Nephron progenitor cell (in vitro differentiated cells): Measurements from ENCODE around the gene CLUH.

Source experiments
- DNase-seq: peaks from one replicate; pipeline ENCODE4 v3.0.0; 2021
- H3K27ac Mint-ChIP-seq: 2 replicates; pipeline ENCODE4 v1.8.0; 2021; ENCODE audit warnings: mild to moderate bottlenecking, moderate library complexity, mixed read lengths
- H3K27me3 Mint-ChIP-seq: 2 replicates; pipeline ENCODE4 v1.8.0; 2021; ENCODE audit warnings: mild to moderate bottlenecking, low read depth, mixed read lengths; ENCODE audit not compliant: poor library complexity
- H3K36me3 Mint-ChIP-seq: 2 replicates; pipeline ENCODE4 v1.8.0; 2021; ENCODE audit warnings: low read depth, mixed read lengths
- H3K4me1 Mint-ChIP-seq: 2 replicates; pipeline ENCODE4 v1.8.0; 2021; ENCODE audit warnings: mixed read lengths
- H3K4me3 Mint-ChIP-seq: 2 replicates; pipeline ENCODE4 v1.8.0; 2021; ENCODE audit warnings: mild to moderate bottlenecking, moderate library complexity, mixed read lengths
- H3K9me3 Mint-ChIP-seq: 2 replicates; pipeline ENCODE4 v1.8.0; 2021; ENCODE audit warnings: mild to moderate bottlenecking, moderate library complexity, mixed read lengths
- TF ChIP-seq, protein P1 (sequence below): fragments of 200-600 bp; sonication (generic); IDR thresholded peaks from 2 replicates; pipeline ENCODE4 v1.5.0; 2021; ENCODE audit warnings: antibody characterized with exemption

Gene CLUH

DNA sequence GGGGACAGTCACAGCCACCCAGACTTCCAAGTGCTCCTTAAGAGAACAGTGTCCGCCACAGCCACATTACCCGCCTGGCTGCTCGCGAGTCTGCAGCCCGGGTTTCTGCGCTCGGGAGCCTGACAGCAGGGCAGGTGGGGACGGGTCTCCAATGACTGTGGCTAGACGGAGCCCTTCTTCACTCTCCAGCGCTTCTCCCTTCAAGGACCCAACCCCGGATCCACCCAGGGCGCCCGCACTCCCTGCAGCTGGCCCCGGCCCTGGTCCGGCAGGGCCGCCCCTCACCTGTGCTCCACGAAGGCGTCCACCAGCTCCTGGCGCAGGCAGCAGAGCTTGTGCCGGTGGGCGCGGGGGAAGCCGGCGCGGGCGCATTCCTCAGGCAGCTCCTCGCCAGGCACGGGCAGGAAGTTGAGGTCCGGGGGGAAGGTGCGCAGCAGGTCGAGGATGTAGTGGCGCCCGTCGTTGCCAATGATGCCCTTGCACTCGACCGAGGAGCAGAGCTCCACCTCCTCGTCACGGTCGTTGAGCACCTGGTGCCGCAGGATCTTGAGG, 13.9 kb downstream of the CLUH start:
- H3K27me3 Mint-ChIP-seq, result no peaks in the 10 kb centered on the region
- peaks cover 5% of the 10 kb centered on the region for H3K36me3 Mint-ChIP-seq
- no peaks in the 10 kb centered on the region for H3K4me1 Mint-ChIP-seq

DNA sequence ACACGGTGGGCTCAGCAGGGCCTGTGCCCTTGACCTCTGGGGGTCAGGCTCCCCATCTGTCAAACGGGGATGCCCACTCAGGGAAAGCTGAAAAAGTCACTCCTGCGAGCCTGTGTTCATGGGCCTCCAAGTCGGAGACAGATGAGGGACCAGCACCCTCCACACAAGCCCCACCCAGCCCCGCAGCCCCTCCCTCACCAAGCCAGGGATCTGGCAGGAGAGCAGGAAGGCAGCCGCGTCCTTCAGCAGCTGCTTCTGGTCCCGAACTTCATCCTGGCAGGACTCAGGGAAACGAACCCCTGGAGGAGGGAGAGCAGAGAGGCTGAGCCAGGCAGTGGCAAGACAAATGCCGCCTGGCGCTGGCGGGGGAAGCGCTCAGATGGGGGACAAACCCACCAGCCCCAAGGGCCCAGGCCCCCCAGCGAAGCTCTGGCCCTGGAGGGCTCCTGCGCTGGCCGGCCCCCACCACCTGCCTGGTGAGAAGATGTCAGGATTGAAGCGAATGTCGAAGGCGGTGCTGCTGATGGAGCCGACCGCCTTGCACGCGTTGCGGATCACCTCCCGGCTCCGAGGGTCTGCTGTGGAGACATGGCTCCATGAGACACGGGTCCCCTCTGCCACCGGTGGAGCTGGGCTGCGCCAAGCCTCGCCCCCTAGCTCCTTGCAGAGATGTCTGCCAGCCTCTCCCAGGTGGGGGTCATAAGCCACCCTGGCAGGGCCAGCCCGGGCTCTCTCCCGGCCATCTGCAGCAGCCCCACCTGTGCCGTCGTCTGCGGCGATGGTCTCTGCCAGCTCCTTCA, 15.4 kb downstream of the CLUH start:
- TF ChIP-seq, protein P1, sequence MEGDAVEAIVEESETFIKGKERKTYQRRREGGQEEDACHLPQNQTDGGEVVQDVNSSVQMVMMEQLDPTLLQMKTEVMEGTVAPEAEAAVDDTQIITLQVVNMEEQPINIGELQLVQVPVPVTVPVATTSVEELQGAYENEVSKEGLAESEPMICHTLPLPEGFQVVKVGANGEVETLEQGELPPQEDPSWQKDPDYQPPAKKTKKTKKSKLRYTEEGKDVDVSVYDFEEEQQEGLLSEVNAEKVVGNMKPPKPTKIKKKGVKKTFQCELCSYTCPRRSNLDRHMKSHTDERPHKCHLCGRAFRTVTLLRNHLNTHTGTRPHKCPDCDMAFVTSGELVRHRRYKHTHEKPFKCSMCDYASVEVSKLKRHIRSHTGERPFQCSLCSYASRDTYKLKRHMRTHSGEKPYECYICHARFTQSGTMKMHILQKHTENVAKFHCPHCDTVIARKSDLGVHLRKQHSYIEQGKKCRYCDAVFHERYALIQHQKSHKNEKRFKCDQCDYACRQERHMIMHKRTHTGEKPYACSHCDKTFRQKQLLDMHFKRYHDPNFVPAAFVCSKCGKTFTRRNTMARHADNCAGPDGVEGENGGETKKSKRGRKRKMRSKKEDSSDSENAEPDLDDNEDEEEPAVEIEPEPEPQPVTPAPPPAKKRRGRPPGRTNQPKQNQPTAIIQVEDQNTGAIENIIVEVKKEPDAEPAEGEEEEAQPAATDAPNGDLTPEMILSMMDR, result no peak
- no peaks in the 10 kb centered on the region for H3K4me1 Mint-ChIP-seq
- H3K9me3 Mint-ChIP-seq, result no peaks in the 10 kb centered on the region
- DNase-seq, result no peak
- H3K36me3 Mint-ChIP-seq, result peaks cover 5% of the 10 kb centered on the region
- H3K4me3 Mint-ChIP-seq, result no peak overlapping the region
- no peaks in the 10 kb centered on the region for H3K27me3 Mint-ChIP-seq
- no peak overlapping the region for H3K27ac Mint-ChIP-seq

More for the DNA sequence above, 13.9 kb downstream of the CLUH start:
- Mint-ChIP-seq H3K27ac (no peak overlapping the region), H3K4me3 (no peak overlapping the region), H3K9me3 (no peaks in the 10 kb centered on the region)
- DNase-seq, result no peak
- TF ChIP-seq, protein P1, result no peak

DNA sequence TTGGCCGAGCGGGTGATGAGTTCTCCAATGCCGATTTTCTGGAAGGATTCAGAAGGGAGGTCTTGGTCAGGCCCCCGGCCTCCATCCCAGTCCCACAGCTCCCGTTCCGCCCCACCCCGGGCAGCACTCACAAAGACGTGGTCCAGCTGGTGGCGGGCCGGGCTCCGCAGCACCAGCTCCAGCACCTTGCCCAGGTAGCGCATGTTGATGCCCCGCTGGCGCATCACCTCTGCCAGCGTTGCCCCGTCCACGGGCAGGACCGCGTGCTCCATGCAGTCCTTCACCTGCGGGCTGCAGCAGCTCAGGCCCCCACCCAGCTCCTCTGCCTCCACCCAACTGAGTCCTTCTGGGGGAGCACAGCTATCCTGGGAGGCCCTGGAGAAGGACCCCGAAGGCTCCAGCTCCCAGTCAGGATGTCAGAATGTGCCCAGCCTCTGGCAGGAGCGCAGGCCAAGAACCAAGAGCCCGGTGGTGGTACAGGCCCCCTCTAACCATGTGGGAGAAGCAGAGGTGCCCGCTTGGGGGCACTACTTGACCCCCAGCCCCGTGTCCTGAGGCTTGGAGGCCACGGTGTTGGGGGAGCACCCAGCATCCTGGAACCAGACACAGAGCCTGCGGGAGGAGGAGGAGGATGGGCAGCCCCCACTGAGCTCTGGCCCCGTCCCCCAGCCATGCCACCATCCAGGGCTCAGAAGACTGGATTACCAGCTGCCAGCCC, 16.2 kb downstream of the CLUH start:
- no peaks in the 10 kb centered on the region for H3K4me1 Mint-ChIP-seq
- no peaks in the 10 kb centered on the region for H3K9me3 Mint-ChIP-seq

DNA sequence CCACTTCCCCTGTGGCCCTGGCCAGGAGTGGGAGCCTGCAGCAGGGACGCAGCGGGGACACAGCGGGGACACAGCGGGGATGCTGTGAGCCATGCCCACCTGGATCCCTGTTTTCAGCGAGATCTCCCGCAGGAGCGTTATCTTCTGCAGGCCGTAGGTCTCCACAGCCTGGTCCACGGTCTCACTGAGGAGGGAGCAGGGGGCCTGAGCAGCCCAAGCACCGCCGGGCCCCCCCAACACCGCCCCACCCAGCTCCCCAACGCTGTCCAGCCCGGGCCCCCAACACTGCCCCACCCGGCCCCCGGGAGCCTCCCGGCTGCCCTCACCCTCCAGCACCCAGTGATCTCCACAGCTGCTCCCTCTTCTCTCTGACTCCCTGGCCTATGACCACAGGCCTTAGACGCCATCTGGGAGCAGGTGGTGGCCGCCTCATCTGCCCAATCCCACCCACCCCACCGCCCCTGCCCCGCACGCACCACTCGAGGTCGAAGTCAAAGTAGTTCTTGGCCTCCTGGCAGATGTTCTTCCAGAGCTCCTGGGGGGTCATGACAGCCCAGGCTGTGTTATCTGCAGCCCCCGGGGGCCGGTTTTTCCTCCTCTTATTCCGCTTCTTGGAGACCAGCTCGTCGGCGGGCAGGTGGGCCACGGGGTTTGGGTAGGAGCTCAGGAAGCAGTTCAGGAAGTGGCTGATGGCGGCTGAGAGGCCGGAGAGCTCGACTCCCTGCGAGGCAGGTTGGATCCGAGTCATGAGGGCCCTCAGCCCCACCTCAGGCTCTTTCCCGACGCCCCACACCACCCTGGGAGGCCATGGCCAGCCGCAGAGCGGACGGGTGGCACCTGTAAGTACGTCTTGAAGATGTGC, 17.0 kb downstream of the CLUH start:
- Mint-ChIP-seq H3K27ac (no peak overlapping the region), H3K4me3 (no peak overlapping the region), H3K4me1 (no peaks in the 10 kb centered on the region), H3K36me3 (peaks cover 5% of the 10 kb centered on the region), H3K9me3 (no peaks in the 10 kb centered on the region), H3K27me3 (no peaks in the 10 kb centered on the region)
- DNase-seq, result no peak
- TF ChIP-seq, protein P1, result no peak

More for the DNA sequence above, 16.2 kb downstream of the CLUH start:
- H3K27ac Mint-ChIP-seq, result no peak overlapping the region
- TF ChIP-seq, protein P1, result no peak
- peaks cover 5% of the 10 kb centered on the region for H3K36me3 Mint-ChIP-seq
- no peak overlapping the region for H3K4me3 Mint-ChIP-seq
- no peaks in the 10 kb centered on the region for H3K27me3 Mint-ChIP-seq
- no peak for DNase-seq

DNA sequence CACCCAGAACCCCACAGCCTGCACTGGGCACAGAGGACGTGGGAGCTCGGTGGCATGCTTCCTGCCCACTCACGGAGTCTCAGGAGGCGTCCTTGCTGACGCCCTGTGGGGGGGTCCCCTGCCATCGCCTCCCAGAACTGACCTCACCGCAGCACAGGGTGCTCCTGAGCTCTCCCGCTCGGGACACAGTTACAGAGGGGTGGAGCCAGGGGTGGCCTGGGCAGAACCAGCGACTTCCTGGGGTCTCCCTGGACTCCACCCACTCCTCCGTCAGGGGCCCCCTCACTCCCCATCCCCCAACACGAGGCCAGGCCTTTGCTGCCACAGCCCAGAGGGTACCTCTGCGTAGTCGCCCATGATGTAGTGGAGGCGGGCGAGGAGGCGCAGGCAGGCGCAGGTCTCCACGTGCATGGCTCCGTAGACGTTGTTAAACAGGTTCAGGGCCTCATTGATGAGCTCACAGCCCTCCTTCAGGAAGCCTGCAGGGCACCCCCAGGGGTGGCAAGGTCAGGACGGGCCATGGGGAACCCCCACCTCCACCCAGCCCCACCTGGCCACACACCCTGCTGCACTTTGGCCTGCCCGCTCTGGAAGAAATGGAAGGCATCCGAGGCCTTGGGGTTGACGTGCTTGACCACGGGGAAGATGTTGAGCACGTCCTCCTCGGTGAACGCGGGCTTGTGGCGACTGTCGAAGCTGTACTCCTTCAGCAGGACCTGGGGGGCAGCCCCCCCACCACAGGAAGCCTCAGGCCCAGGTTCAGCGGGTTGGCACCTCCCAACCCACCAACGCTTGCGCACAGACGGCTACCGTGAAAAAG, 17.8 kb downstream of the CLUH start:
- no peak overlapping the region for H3K27ac Mint-ChIP-seq
- DNase-seq, result no peak
- H3K27me3 Mint-ChIP-seq, result no peaks in the 10 kb centered on the region
- no peaks in the 10 kb centered on the region for H3K9me3 Mint-ChIP-seq
- H3K4me3 Mint-ChIP-seq, result no peak overlapping the region
- H3K4me1 Mint-ChIP-seq, result peaks cover 6% of the 10 kb centered on the region
- TF ChIP-seq, protein P1, result no peak
- H3K36me3 Mint-ChIP-seq, result peaks cover 5% of the 10 kb centered on the region
